Adipose tissue (tissue), 3 donors: Measurements from ENCODE around the gene RCAN3. TPM values are rescaled to one million over a fixed set of nuclear protein-coding genes. Genes with fewer than 3 reads are reported as not detected.
"Not testable (repeated sequence)": the region's sequence is repeated elsewhere in the genome, so short reads cannot be mapped to it uniquely, and the experiment has no call there.

Source experiments
- H3K27ac ChIP-seq: one replicate; pipeline ENCODE4 v1.5.1; 2013; ENCODE audit warnings: low read depth, low read length
- WGBS, 3 donors: extraction: QIAGEN DNeasy Blood & Tissue Kit; methylation state at CpG; one replicate each; pipeline ENCODE4 v1.1.7; 2013; 5-methylcytosine and 5-hydroxymethylcytosine counted together
- polyA plus RNA-seq, 3 donors: library from polyadenylated mRNA; stranded (reverse); fragments of 200-250 nt; gene quantifications; one replicate each; pipeline ENCODE4 v1.2.3, GENCODE V29; 2013
- donor health status: healthy with polysubstance abuse.
- donor health status: Bipolar disorder and iron deficiency.
- donor health status: healthy.

The RCAN3 gene
- 1 to 10 TPM; 1.2 to 4.0 (median 1.6) TPM for polyA plus RNA-seq

GRCh38 chr1:24502709-24503058 lies at the start of gene RCAN3:
Gene RCAN3, plus strand, starts transcription at chr1:24502836. Its CDS starts 11,537 bp downstream, at chr1:24514373.
- no peak within 1 kb of the TSS for H3K27ac ChIP-seq
- WGBS, 3 donors, result 1% methylated on average over 22 to 53 of the region's 53 CpGs

DNA sequence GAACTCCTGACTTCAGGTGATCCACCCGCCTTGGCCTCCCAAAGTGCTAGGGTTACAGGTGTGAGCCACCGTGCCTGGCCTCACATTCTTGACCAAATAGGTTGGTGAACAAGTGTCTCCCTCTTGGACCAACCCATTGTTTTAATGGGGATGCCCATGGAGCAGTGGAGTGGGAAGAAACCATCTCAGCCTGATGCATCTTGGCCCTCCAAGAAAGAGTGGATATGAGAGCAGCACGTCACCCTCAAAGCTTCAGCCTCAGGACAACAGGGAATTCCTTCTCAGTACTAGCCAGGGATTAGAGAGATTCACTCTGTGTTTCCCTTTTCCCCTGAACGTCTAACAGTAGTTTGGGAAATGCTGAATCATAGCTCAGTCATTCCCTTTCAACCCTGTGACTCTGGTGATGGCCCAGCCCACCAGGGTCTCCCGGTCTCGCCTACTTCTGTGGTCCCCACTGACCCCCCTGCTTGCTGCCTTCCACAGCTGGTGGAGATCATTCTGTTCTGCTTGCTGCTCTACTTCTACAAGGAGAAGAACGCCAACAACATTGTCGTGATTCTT lies 49.6 kb upstream of the RCAN3 start:
- no peak overlapping the region for H3K27ac ChIP-seq
- WGBS, 3 donors, result 85 to 95% (median 86%) methylated on average over 8 of the region's 8 CpGs

GRCh38 chr1:24454673-24455072 lies 48.0 kb upstream of the RCAN3 start:
- WGBS, 3 donors, result 78 to 85% (median 82%) methylated on average over 5 of the region's 5 CpGs
- H3K27ac ChIP-seq, result no peak overlapping the region

- WGBS, 3 donors, result 95 to 99% (median 97%) methylated on average over 5 of the region's 5 CpGs
- no peak overlapping the region for H3K27ac ChIP-seq
Observed at GRCh38 chr1:24455272-24455671, 47.4 kb upstream of the RCAN3 start.

DNA sequence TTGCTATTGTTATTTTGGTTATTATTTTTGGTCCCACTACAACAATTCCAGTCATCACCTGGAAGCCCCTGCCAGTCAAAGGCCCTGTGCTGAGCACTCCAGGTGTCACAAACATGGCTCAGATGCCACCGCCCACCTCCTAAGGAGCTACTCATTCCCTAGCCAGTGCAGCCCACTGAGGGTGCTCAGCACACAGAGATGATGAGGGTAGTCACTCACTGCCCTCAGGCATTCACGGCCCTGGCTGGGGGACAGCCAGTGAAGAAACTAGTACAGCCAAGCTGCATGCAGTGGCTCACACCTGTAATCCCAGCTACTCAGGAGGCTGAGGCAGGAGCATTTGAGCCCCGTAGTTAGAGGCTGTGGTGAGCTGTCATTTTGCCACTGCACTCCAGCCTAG lies 44.8 kb upstream of the RCAN3 start:
- 93 to 96% (median 96%) methylated on average over 3 of the region's 3 CpGs for WGBS, 3 donors

GRCh38 chr1:24459551-24460266 lies 42.9 kb upstream of the RCAN3 start:
- 90 to 93% (median 91%) methylated on average over 6 of the region's 6 CpGs for WGBS, 3 donors
- H3K27ac ChIP-seq, result no peak overlapping the region

More for the DNA sequence above, 44.8 kb upstream of the RCAN3 start:
- no peak overlapping the region for H3K27ac ChIP-seq

DNA sequence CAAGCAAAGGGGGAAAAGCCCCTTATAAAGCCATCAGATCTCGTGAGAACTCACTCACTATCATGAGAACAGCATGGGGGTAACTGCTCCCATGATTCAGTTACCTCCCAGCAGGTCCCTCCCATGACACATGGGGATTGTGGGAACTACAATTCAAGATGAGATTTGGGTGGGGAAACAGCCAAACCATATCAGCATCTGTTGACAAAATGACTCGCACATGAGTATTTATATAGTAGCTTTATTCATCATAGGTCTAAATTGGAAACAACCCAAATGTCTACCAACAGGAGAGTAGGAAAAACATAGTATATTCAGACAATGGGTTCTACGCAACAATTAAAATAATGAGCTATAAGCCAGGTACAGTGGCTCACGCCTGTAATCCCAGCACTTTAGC lies 40.5 kb upstream of the RCAN3 start:
- WGBS, 3 donors, result 90 to 96% (median 91%) methylated on average over 4 of the region's 4 CpGs
- not testable (repeated sequence) for H3K27ac ChIP-seq

GRCh38 chr1:24463776-24464735 lies 38.6 kb upstream of the RCAN3 start:
- WGBS, 3 donors, result 61 to 74% (median 69%) methylated on average over 14 of the region's 14 CpGs
- H3K27ac ChIP-seq, result no peak overlapping the region

DNA sequence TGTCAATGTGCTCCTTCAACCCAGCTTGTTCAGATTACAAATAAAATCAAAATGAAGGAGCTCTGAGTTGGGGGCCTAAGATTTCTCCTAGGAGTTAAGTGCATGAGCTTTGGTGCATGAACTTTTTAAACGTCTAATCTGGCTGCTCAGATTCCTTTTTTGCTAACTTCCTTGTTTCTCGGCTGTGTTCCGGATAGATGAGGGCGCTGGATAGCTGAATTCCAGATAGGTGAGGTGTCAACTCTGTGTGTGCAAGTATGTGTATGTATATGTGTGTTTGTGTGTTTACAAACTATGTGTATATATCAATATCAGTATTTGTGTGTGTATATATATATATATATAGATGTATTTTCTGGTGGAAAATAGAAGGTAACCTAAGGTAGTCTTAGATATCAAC lies 37.5 kb upstream of the RCAN3 start:
- H3K27ac ChIP-seq, result no peak overlapping the region
- 54 to 73% (median 70%) methylated on average over 4 of the region's 4 CpGs for WGBS, 3 donors

DNA sequence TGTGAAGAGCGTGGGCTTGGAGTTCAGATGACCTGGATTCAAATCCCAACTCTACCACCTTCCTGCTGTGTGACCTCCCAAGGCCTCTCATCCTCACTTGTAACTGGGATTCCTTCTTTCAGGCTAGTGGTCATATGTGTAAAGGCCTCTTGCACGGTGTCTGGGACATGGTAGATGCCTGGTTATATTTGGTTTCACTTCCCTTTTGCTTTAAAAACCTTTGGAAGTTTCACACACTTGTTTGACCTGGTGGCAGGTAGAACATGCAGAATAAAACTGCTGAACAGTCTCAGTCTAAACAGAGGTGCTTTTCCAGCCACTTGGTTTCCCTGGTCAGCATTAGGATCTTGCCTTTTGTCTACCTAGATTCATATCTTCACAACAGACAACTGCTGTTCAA lies 37.0 kb upstream of the RCAN3 start:
- 87 to 93% (median 92%) methylated on average over 2 of the region's 2 CpGs for WGBS, 3 donors
- H3K27ac ChIP-seq, result no peak overlapping the region

- H3K27ac ChIP-seq, result no peak overlapping the region
- 90 to 93% (median 90%) methylated on average over 11 of the region's 11 CpGs for WGBS, 3 donors
Observed at GRCh38 chr1:24468685-24469316, 33.8 kb upstream of the RCAN3 start.

GRCh38 chr1:24470592-24470991 lies 32.0 kb upstream of the RCAN3 start:
- 62 to 94% (median 89%) methylated on average over 2 of the region's 2 CpGs for WGBS, 3 donors
- H3K27ac ChIP-seq, result no peak overlapping the region

GRCh38 chr1:24472527-24473251 lies 29.9 kb upstream of the RCAN3 start:
- no peak overlapping the region for H3K27ac ChIP-seq
- 31 to 91% (median 87%) methylated on average over 11 of the region's 11 CpGs for WGBS, 3 donors

- H3K27ac ChIP-seq, result no peak overlapping the region
Observed at GRCh38 chr1:24474193-24474592, 28.4 kb upstream of the RCAN3 start.

DNA sequence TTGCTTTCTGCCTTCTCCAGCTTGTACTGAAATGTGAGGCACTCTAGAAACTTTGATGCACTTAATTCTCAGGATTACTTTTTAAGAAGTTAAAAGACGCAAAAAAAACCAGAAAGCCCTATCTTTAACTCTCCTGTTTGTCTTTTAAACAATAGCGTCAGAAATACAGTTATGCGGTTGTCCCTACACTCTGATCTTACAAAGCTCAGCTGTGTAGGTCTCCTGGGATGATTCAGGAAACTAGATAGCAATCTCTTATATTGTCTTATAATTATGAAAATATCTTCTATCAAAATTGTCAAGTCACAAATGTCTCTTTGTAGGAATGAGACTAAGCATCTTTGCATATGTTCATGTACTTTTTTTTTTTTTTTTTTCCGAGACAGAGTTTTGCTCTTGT lies 26.9 kb upstream of the RCAN3 start:
- no peak overlapping the region for H3K27ac ChIP-seq
- WGBS, 3 donors, result 57 to 81% (median 77%) methylated on average over 4 of the region's 4 CpGs

DNA sequence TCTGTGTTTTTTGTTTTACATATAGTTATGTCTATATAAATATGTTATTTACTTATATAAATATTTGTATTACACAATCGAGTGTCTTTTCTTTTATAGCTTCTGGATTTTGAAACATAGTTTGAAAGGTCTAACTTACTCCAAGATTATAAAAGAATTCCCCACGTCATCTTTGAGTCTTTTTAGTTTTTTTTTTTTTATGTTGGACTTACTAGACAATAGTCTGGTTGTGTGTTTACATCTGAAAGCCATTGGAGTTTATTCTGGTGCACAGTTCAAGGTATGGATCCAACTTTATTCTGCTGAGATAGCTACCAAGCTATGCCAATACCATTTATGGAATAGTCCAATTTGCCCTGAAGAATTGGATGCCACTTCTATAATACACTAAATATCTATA lies 26.1 kb upstream of the RCAN3 start:
- no peak overlapping the region for H3K27ac ChIP-seq
- 33 to 82% (median 79%) methylated on average over 2 of the region's 2 CpGs for WGBS, 3 donors

GRCh38 chr1:24477309-24477708 lies 25.3 kb upstream of the RCAN3 start:
- WGBS, 3 donors, result 81 to 89% (median 81%) methylated on average over 4 of the region's 4 CpGs
- H3K27ac ChIP-seq, result no peak overlapping the region

DNA sequence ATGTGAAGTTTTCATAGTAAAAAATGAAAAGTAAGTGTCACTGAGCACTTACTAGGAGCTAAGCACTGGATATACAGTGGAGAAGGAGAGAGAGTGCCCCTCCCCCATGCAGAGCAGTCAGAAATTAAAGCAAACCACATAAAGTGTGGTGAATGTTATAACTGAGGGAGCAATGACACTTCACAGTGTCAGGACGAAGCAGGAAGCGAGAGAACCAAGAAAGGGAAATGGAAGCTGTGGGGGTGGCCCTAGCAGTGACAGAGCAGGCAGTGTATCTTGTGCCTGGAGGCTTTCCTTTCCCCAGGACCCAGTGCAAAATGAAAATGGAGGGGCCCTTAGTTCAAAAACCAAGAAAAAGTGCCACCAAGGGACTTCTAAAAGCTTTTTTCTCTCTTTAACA lies 21.5 kb upstream of the RCAN3 start:
- 40 to 59% (median 44%) methylated on average over 2 of the region's 2 CpGs for WGBS, 3 donors
- no peak overlapping the region for H3K27ac ChIP-seq
